SK-N-SH treated with all-trans-retinoic acid at 6 μM for 48 hours (cell line): Measurements from ENCODE around the gene JADE3.

Experiments used
- BACH2 ChIP-seq: fragments of 250-450 bp; sonication (Bioruptor Pico); IDR thresholded peaks from 2 replicates; pipeline ENCODE4 v1.9.0; 2021; ENCODE audit warnings: mild to moderate bottlenecking, borderline replicate concordance
- CSRNP3 ChIP-seq: fragments of 250-450 bp; sonication (Bioruptor Pico); IDR thresholded peaks from 2 replicates; pipeline ENCODE4 v1.5.1; 2021; ENCODE audit warnings: mild to moderate bottlenecking, moderate library complexity
- PPARA ChIP-seq: fragments of 250-450 bp; sonication (Bioruptor Pico); IDR thresholded peaks from 2 replicates; pipeline ENCODE4 v1.5.0; 2020; ENCODE audit warnings: mild to moderate bottlenecking, borderline replicate concordance
- RARB ChIP-seq: fragments of 250-450 bp; sonication (Bioruptor Pico); IDR thresholded peaks from 2 replicates; pipeline ENCODE4 v1.8.0; 2021; ENCODE audit warnings: mild to moderate bottlenecking, moderate library complexity
- SNAI2 ChIP-seq: fragments of 250-450 bp; sonication (Bioruptor Pico); IDR thresholded peaks from 2 replicates; pipeline ENCODE4 v1.5.0; 2020; ENCODE audit warnings: mild to moderate bottlenecking, moderate library complexity
- TCF4 ChIP-seq: fragments of 250-450 bp; sonication (Bioruptor Pico); IDR thresholded peaks from 2 replicates; pipeline ENCODE4 v1.8.0; 2021; ENCODE audit warnings: mild to moderate bottlenecking, moderate library complexity, borderline replicate concordance
- ZFP3 ChIP-seq: fragments of 250-450 bp; sonication (Bioruptor Pico); IDR thresholded peaks from 2 replicates; pipeline ENCODE4 v1.5.0; 2020; ENCODE audit warnings: mild to moderate bottlenecking, moderate library complexity
- ZFP30 ChIP-seq: fragments of 450-650 bp; formaldehyde crosslinking; IDR thresholded peaks from 2 replicates; pipeline ENCODE4 v1.5.0; 2022; ENCODE audit warnings: mild to moderate bottlenecking, moderate library complexity
- TF ChIP-seq, protein P1 (sequence below): fragments of 250-450 bp; sonication (Bioruptor Pico); IDR thresholded peaks from 2 replicates; pipeline ENCODE4 v1.8.0; 2020; ENCODE audit warnings: mild to moderate bottlenecking, moderate library complexity, borderline replicate concordance

- TF ChIP-seq TCF4 (CRISPR knock-in tag) (no peak), ZFP30 (no peak), CSRNP3 (no peak), PPARA (CRISPR knock-in tag) (no peak), SNAI2 (CRISPR knock-in tag) (no peak), ZFP3 (CRISPR knock-in tag) (no peak), BACH2 (CRISPR knock-in tag) (no peak), RARB (no peak)
- TF ChIP-seq, protein P1, sequence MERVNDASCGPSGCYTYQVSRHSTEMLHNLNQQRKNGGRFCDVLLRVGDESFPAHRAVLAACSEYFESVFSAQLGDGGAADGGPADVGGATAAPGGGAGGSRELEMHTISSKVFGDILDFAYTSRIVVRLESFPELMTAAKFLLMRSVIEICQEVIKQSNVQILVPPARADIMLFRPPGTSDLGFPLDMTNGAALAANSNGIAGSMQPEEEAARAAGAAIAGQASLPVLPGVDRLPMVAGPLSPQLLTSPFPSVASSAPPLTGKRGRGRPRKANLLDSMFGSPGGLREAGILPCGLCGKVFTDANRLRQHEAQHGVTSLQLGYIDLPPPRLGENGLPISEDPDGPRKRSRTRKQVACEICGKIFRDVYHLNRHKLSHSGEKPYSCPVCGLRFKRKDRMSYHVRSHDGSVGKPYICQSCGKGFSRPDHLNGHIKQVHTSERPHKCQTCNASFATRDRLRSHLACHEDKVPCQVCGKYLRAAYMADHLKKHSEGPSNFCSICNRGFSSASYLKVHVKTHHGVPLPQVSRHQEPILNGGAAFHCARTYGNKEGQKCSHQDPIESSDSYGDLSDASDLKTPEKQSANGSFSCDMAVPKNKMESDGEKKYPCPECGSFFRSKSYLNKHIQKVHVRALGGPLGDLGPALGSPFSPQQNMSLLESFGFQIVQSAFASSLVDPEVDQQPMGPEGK (CRISPR knock-in tag), result no peak
These were observed 168.1 kb downstream of the JADE3 start for GRCh38 chrX:47080215-47080914.
